Adrenal gland (tissue), 5 donors: ENCODE results near the gene DDC.

Source experiments
- CTCF ChIP-seq, 6 experiments: fragments of 450-650 bp in 4 of 6; fragments of 200-600 bp in 2 of 6; sonication (generic) in 1 of 6; IDR thresholded peaks; 1 replicate in 5 of 6; 2 replicates in 1 of 6; pipeline versions ENCODE4 v1.5.1 to v1.8.0; 2016 to 2021; ENCODE audit warnings: antibody characterized with exemption in 6 of 6, mild to moderate bottlenecking in 2 of 6, moderate library complexity in 1 of 6
- POLR2A ChIP-seq, 2 donors: fragments of 450-650 bp; IDR thresholded peaks; one replicate each; pipeline ENCODE4 v1.6.1; 2017; ENCODE audit warnings: antibody characterized with exemption in 2 of 2, mild to moderate bottlenecking in 2 of 2, moderate library complexity in 1 of 2
- donor health status: DM: no; HTN: no; CAD: no.

GRCh38 chr7:50594136-50594535 lies 28.9 kb upstream of the DDC start:
- no peak for TF ChIP-seq CTCF (IDR thresholded peaks at IDR 0.05)
- no peak for TF ChIP-seq POLR2A (IDR thresholded peaks at IDR 0.05)
